Stimulated activated effector memory CD8-positive, alpha-beta T cell treated with anti-CD3 and anti-CD28 coated beads, Interleukin-12 subunit alpha, Interleukin-12 subunit beta, amount 100 ng/mL, for 72 hours (primary cell): Measurements from ENCODE around the gene BRAT1.

Source experiments
- ATAC-seq: fragments of 150-1000 bp; cut with Tn5 transposase; 2 replicates; pipeline ENCODE4 v1.10.0; 2021
- DNase-seq, 2 donors: peaks; one replicate each; pipeline ENCODE4 v3.0.0; 2021 to 2022; ENCODE audit warnings: low spot score in 2 of 2
- H3K27ac Mint-ChIP-seq: one replicate; pipeline ENCODE4 v1.8.0; 2022; ENCODE audit warnings: mild to moderate bottlenecking, mixed read lengths
- H3K36me3 Mint-ChIP-seq: one replicate; pipeline ENCODE4 v1.8.0; 2022; ENCODE audit warnings: mild to moderate bottlenecking, mixed read lengths
- H3K4me1 Mint-ChIP-seq: one replicate; pipeline ENCODE4 v1.8.0; 2022; ENCODE audit warnings: mixed read lengths
- H3K4me3 Mint-ChIP-seq: one replicate; pipeline ENCODE4 v1.8.0; 2022; ENCODE audit warnings: mild to moderate bottlenecking, mixed read lengths
- H3K9me3 Mint-ChIP-seq: one replicate; pipeline ENCODE4 v1.8.0; 2022; ENCODE audit warnings: mixed read lengths

The BRAT1 gene

GRCh38 chr7:2507917-2508306 lies 47.4 kb downstream of the BRAT1 start:
- Mint-ChIP-seq H3K36me3 (no peaks in the 10 kb centered on the region), H3K4me3 (peak overlapping the region; percentile 71), H3K27ac (no peak overlapping the region), H3K4me1 (peaks cover 49% of the 10 kb centered on the region), H3K9me3 (no peaks in the 10 kb centered on the region)
- no peak for DNase-seq
- no peak for ATAC-seq

GRCh38 chr7:2507208-2507916 lies 48.0 kb downstream of the BRAT1 start:
- DNase-seq: peak in 1 of 2 donors; percentile 47
- peaks cover 43% of the 10 kb centered on the region for H3K4me1 Mint-ChIP-seq
- no peak overlapping the region for H3K27ac Mint-ChIP-seq
- H3K4me3 Mint-ChIP-seq: no peak overlapping the region
- H3K9me3 Mint-ChIP-seq: no peaks in the 10 kb centered on the region
- no peaks in the 10 kb centered on the region for H3K36me3 Mint-ChIP-seq
- no peak for ATAC-seq

- H3K27ac Mint-ChIP-seq: no peak overlapping the region
- no peaks in the 10 kb centered on the region for H3K36me3 Mint-ChIP-seq
- H3K4me1 Mint-ChIP-seq: peaks cover 24% of the 10 kb centered on the region
- H3K9me3 Mint-ChIP-seq: no peaks in the 10 kb centered on the region
- DNase-seq (no peak), ATAC-seq (no peak)
- H3K4me3 Mint-ChIP-seq: no peak overlapping the region
Observed at GRCh38 chr7:2505401-2505800, 49.9 kb downstream of the BRAT1 start.

DNA sequence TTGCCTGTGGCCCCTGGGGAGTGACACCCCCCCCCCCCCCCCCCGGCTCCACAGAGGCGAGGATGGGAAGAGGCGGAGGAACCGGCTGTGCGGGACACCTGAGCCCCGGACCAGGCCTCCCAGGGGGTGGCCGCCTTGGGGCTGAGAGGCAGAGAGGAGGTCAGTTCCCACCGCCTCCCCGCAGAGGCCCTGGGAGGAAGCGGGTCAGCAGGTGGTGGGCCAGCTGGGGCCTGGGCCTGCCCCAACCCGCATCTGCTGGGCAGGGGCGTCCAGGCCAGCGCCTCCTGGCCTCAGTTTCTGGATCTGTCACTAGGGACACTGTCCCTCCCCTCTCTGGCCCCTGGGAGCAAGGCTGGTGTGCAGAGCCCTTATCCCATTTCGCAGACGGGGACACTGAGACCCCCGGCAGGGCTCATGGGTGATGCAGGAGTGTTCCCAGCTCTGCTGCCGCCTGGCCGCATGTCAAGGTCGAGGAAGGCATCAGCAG lies 50.4 kb downstream of the BRAT1 start:
- DNase-seq: no peak
- H3K27ac Mint-ChIP-seq: peak overlapping the region; percentile 26
- H3K4me1 Mint-ChIP-seq: peaks cover 19% of the 10 kb centered on the region
- H3K36me3 Mint-ChIP-seq: no peaks in the 10 kb centered on the region
- no peak overlapping the region for H3K4me3 Mint-ChIP-seq
- no peaks in the 10 kb centered on the region for H3K9me3 Mint-ChIP-seq
- no peak for ATAC-seq

DNA sequence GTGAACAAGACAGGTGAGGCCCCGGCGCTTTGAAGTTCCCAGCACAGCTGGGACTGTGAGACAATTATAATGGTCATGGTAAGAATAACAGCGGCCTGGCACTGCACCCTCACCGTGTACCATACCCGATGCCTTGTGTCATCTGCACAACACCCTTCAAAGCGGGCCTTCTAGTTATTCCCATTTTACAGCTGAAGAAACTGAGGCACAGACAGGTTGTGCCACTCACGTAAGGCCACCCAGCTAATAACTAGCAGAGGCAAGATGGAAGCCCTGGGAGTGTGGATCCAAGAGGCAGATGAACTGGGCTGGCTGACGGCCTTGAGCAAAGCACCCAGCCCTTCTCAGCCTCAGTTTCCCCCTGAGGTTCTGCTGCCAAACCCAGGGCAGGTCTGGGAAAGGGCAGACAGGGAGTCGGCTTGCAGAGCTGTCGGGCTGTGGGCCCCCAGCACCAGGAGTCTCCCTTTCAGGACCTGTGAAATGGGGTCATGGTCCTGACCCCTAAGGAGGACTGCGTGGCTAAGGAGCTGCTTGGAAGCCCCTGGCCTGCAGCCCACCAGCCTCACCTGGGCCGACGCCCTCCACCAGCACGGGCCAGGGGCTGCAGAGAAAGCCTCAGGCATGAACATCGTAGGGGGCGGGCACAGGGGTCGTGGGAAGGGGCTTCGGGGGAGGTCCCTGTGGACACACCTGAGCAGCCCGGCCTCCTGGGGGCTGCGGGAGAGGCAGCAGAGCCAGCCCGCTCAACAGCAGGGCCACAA lies 51.0 kb downstream of the BRAT1 start:
- ATAC-seq: no peak
- DNase-seq: no peak
- H3K4me3 Mint-ChIP-seq: no peak overlapping the region
- H3K4me1 Mint-ChIP-seq: peaks cover 13% of the 10 kb centered on the region
- H3K27ac Mint-ChIP-seq: peak overlapping the region; percentile 26
- H3K9me3 Mint-ChIP-seq: no peaks in the 10 kb centered on the region
- no peaks in the 10 kb centered on the region for H3K36me3 Mint-ChIP-seq

GRCh38 chr7:2503056-2503941 lies 52.0 kb downstream of the BRAT1 start:
- Mint-ChIP-seq H3K36me3 (no peaks in the 10 kb centered on the region), H3K27ac (no peak overlapping the region), H3K9me3 (no peaks in the 10 kb centered on the region), H3K4me1 (peaks cover 3% of the 10 kb centered on the region), H3K4me3 (no peak overlapping the region)
- DNase-seq: peak in 1 of 2 donors; percentile 47
- no peak for ATAC-seq

- ATAC-seq (no peak), DNase-seq (no peak)
- H3K36me3 Mint-ChIP-seq: no peaks in the 10 kb centered on the region
Observed at GRCh38 chr7:2502647-2502966, 52.7 kb downstream of the BRAT1 start.

GRCh38 chr7:2501947-2502646 lies 53.2 kb downstream of the BRAT1 start:
- no peak overlapping the region for H3K27ac Mint-ChIP-seq
- no peaks in the 10 kb centered on the region for H3K36me3 Mint-ChIP-seq
- DNase-seq (peak in 1 of 2 donors; percentile 46), ATAC-seq (no peak)
- no peaks in the 10 kb centered on the region for H3K4me1 Mint-ChIP-seq
- H3K4me3 Mint-ChIP-seq: no peak overlapping the region
- H3K9me3 Mint-ChIP-seq: no peaks in the 10 kb centered on the region

More at GRCh38 chr7:2502647-2502966, 52.7 kb downstream of the BRAT1 start:
- Mint-ChIP-seq H3K27ac (no peak overlapping the region), H3K4me3 (no peak overlapping the region), H3K4me1 (no peaks in the 10 kb centered on the region), H3K9me3 (no peaks in the 10 kb centered on the region)

DNA sequence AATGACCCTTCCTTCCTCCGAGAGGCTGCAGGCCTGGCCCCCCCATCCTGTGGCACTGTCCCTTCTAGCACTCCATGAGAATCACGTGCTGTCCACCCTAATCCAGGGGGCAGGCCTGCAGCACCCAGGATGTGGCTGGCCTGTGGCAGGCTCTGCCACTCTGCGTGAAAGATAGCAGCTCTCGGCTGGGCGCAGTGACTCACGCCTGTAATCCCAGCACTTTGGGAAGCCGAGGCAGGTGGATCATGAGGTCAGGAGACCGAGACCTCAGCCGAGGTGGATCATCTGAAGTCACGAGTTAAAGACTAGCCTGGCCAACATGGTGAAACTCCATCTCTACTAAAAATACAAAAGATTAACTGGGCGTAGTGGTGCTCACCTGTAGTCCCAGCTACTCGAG lies 54.6 kb downstream of the BRAT1 start:
- Mint-ChIP-seq H3K27ac (peak overlapping the region; percentile 9), H3K4me1 (no peaks in the 10 kb centered on the region), H3K4me3 (no peak overlapping the region), H3K36me3 (no peaks in the 10 kb centered on the region), H3K9me3 (no peaks in the 10 kb centered on the region)
- no peak for ATAC-seq
- no peak for DNase-seq

DNA sequence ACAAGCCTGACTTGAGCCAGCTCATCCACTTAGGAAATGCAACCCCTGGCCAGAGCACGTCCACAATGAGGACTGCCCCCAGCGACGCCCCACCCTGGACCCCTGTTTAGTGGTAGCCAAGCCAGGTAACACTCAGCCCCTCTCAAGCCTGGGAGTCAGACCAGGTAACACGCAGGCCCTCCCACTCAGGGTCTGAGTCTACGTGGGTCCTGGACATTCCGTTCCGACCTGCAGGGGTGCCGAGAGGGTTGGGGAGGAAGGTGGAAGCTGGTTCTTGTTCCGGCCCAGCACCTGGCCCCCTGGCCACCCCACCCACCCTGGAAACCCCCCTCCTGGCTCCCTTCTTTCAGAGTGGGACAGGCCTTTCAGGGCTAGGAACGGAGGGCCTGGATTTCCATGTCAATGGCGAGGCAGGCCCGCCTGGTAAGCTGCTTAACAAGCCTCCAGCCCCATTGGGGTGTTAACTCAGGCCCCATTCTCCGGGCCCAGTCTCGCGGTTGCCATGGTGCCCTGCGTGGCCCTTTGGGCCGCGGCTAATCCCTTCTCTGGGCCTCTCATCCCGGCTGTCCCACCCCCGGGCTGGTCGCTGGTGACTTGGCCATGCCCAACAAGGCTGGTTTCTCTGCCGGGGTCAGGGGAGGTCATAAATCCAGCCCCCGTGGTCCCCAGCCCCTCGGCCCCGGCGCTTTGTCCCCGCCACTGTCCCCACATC lies 55.4 kb downstream of the BRAT1 start:
- ATAC-seq (no peak), DNase-seq (no peak)
- no peak overlapping the region for H3K4me3 Mint-ChIP-seq
- H3K9me3 Mint-ChIP-seq: no peaks in the 10 kb centered on the region
- no peaks in the 10 kb centered on the region for H3K36me3 Mint-ChIP-seq
- H3K4me1 Mint-ChIP-seq: no peaks in the 10 kb centered on the region
- no peak overlapping the region for H3K27ac Mint-ChIP-seq

GRCh38 chr7:2499181-2499580 lies 56.1 kb downstream of the BRAT1 start:
- Mint-ChIP-seq H3K27ac (no peak overlapping the region), H3K4me3 (no peak overlapping the region), H3K36me3 (no peaks in the 10 kb centered on the region), H3K9me3 (no peaks in the 10 kb centered on the region), H3K4me1 (no peaks in the 10 kb centered on the region)
- DNase-seq (no peak), ATAC-seq (no peak)

- no peak for ATAC-seq
- H3K9me3 Mint-ChIP-seq: no peaks in the 10 kb centered on the region
- DNase-seq: no peak
- no peak overlapping the region for H3K27ac Mint-ChIP-seq
- no peak overlapping the region for H3K4me3 Mint-ChIP-seq
- no peaks in the 10 kb centered on the region for H3K4me1 Mint-ChIP-seq
- H3K36me3 Mint-ChIP-seq: no peaks in the 10 kb centered on the region
Observed at GRCh38 chr7:2498708-2499107, 56.6 kb downstream of the BRAT1 start.

- no peak for ATAC-seq
- no peak overlapping the region for H3K4me3 Mint-ChIP-seq
Observed at GRCh38 chr7:2497500-2498336, 57.6 kb downstream of the BRAT1 start.

GRCh38 chr7:2497065-2497464 lies 58.3 kb downstream of the BRAT1 start:
- Mint-ChIP-seq H3K27ac (no peak overlapping the region), H3K9me3 (peaks cover 1% of the 10 kb centered on the region), H3K4me1 (peaks cover 3% of the 10 kb centered on the region), H3K4me3 (no peak overlapping the region), H3K36me3 (no peaks in the 10 kb centered on the region)
- ATAC-seq: no peak
- DNase-seq: no peak

More at GRCh38 chr7:2497500-2498336, 57.6 kb downstream of the BRAT1 start:
- DNase-seq: no peak
- no peak overlapping the region for H3K27ac Mint-ChIP-seq
- H3K4me1 Mint-ChIP-seq: no peaks in the 10 kb centered on the region
- H3K36me3 Mint-ChIP-seq: no peaks in the 10 kb centered on the region
- no peaks in the 10 kb centered on the region for H3K9me3 Mint-ChIP-seq
